HG03565 (cell line): ENCODE results near the gene CREB3L1.

Experiments
- ATAC-seq: cut with Tn5 transposase; IDR thresholded peaks from one replicate; pipeline ENCODE4 v1.9.1; 2021; ENCODE audit warnings: mild to moderate bottlenecking, moderate library complexity; ENCODE audit not compliant: unreplicated experiment

CREB3L1 gene

DNA sequence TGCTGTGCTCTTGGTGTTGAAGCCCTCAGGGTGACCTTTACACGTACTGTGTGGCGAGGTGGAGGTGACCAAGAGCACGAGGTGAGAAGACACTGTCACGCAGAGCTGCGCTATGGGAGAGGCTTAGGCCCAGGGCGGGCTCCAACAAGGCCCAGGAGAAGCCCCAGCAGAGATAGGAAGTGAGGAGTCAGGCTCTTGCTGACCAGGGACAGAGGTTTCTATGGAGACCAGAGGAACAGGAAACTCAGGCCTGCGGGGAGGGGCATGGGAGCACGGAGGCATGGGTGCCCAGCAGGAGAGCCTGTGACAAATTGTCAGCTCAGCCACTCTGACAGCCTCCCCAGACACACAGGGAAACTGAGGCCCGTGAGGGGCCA is 85.6 kb downstream of the CREB3L1 start:
- ATAC-seq = no peak

DNA sequence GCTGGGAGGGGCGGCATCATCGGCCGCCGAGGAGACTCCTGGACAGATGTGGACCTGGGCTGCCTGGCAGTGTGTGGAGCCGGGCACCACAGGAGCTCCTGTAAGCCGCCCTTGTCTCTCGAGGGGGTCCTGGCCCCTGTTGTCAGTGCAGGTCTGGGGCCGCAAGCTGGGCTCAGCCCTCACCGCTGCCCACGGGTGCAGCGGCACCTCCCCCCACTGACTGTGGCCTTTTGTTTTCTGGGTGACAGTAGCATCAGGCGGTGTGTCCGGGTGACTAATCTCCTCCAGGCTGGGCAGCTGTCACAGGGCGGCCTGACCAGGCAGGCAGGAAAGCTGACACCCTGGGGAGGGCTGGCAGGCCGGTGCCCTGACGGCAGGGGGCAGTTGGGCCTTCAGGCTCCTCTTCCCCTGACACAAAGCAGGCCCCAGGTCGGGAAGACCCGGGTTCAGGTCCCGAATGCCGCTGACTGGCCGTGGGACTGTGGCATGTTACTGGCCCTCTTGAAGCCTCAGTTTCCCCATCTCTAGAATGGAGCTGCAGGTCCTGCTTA is 86.1 kb downstream of the CREB3L1 start:
- ATAC-seq = no peak

DNA sequence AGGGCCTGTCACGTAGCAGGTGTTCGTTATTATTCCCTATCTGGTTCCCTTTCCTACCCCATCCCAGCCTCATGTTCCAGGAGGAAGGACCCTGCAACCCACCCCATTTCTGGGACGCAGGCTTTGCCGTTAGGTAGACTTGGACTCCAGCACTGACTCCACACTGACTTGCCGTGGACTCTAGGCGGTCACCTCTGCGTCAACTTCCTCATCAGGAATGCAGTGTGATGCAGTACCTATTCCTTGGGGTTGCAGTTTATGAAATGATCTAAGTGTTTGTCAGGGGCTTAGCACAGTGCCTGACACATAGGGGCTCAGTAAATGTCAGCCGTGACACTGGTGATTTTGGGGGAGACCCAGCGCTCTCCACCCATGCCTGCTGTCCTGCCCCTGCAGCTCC is 86.6 kb downstream of the CREB3L1 start:
- ATAC-seq = no peak

DNA sequence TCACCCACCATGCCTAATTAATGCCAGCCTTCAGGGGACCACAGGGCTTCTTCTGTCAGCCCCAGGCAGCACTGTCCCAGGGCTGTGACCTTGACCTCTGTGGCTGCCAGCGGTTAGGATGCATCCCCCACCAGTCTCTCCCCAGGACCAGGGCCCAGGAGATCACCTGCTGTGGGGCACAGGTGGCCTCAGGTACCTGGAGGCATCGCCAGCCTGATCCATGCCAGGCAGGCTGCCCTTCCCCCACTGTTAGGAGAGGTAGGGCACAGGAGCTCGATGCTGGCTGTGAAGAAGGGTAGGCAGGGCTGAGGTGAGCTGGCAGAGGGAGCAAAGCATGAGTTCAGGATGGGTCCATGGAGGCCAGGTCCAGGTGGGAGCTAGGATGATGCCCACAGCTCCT is 87.3 kb downstream of the CREB3L1 start:
- ATAC-seq = no peak

DNA sequence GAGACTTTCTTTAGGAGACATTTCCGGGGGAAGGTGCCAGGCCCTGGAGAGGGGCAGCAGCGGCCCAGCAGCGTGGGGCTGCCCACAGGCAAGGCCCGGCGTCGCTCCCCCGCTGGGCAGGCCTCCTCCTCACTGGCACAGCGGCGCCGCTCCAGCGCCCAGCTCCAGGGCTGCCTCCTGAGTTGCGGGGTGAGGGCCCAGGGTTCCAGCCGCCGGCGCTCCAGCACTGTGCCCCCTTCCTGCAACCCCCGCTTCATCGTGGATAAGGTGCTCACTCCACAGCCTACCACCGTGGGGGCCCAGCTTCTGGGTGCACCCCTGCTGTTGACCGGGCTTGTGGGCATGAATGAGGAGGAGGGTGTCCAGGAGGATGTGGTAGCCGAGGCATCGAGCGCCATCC is 88.8 kb downstream of the CREB3L1 start:
- ATAC-seq = no peak

DNA sequence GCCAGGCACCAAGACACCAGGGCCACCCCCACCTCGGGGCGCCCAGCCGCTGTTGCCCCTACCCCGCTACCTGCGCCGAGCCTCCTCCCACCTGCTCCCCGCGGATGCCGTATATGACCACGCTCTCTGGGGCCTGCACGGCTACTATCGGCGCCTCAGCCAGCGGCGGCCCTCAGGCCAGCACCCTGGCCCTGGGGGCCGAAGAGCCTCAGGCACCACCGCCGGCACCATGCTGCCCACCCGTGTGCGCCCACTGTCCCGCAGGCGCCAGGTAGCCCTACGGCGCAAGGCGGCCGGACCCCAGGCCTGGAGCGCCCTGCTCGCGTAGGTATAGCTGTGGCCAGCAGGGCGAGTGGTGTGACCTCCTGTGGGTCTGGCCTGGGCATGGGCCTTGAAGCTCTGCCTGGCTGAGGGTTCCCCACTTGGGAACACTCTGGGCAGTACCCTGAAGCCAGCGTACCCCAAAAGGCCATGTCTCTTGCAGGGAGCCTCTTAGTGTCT is 89.2 kb downstream of the CREB3L1 start:
- ATAC-seq = no peak

DNA sequence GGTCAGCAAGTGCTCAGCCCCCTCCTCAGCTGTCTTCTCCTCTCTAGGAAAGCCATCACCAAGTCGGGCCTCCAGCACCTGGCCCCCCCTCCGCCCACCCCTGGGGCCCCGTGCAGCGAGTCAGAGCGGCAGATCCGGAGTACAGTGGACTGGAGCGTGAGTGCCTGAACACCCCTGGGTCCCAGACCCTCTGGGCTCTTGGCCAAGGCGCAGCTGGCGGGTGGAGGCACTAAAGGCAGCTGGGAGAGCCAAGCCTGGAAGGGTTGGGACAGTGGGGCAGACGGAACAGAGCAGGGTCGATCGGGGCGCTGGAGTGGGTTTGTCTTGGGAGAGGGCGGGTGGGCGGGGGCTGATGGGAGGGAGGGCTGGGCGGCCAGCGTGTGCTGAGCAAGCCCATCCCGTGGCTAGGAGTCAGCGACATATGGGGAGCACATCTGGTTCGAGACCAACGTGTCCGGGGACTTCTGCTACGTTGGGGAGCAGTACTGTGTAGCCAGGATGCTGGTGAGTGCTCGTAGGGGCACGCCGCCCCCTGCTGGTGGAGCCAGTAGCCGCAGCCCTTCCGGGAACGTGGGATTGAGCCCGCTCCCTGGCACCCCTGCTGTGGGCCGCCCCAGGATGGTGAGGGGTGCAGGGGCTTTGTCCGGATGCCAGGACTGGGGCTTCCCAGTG is 89.9 kb downstream of the CREB3L1 start:
- ATAC-seq = peak; percentile 71

DNA sequence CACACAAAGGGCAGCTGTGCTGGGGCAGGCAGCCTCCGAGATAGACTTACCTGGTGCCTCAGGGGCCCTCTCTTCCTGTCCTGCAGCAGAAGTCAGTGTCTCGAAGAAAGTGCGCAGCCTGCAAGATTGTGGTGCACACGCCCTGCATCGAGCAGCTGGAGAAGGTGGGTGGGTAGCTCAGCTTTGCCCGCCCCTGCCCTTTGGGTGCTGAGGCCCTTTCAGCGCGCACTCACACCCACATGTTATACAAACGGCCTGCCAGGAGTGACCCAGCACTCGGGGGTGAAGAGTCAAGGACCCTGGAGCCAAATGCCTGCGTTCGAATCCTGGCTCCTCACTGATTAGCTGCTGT is 90.4 kb downstream of the CREB3L1 start:
- ATAC-seq = no peak

DNA sequence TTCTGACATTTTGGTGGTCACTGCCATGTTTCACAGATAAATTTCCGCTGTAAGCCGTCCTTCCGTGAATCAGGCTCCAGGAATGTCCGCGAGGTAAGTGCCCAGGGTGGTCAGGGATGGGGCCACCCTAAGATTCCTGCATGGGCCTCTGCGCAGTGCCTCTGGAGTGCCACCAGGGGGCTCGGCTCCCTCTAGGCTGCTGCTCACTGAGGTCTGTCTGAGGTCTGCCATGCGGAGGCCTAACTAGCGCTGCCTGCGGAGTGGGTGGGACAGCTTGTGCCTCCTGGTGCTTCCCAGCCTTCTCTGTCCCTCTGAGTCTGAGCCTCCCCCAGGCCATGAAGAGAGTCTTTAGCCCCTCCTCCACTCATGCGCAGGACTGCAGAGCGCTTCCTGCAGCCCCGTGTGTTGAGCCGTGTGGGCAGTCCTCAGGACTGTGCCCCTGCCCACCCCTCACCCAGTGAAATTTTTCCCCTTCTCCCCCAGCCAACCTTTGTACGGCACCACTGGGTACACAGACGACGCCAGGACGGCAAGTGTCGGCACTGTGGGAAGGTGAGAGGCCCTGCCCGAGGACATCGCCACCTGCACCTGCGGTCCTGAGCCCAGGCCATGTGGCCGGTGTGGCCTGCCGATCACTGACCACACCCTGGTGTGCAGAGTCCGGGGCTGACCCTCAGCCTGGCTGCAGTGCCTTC is 92.1 kb downstream of the CREB3L1 start:
- no peak for ATAC-seq

DNA sequence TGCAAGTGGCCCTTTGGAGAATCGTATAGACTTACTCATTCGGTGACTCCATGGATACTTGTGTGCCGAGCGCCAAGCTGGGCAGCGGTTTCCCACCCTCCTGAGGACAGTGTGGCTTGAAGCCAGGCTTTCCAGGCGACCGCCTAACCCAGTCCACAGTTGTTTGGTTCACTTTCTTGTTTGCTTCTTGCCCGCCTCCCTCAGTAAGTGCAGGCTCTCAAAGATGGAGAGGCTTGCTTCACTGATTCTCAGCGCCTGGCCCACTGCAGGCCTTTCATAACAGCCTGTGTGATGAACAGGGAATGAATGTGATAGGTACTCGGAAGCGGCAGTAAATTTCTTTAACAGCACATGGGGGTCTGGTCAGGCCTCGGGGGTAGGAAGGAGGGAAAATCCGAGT is 92.8 kb downstream of the CREB3L1 start:
- no peak for ATAC-seq
